K562 (cell line): Measurements from ENCODE around the gene PRAMEF1.

ENCODE experiments used
- CBX3 ChIP-seq, 2 experiments: IDR thresholded peaks; 1 replicate in 1 of 2; 2 replicates in 1 of 2; pipeline ENCODE4 v1.6.1; 2012; ENCODE audit warnings: inconsistent platforms in 2 of 2, low read length in 2 of 2, borderline replicate concordance in 1 of 2, control low read depth in 1 of 2
- ZBTB49 ChIP-seq: sonication (generic); formaldehyde crosslinking; IDR thresholded peaks from 2 replicates; pipeline ENCODE4 v1.8.0; 2022; ENCODE audit warnings: missing genetic modification reagents, mild to moderate bottlenecking, borderline replicate concordance
- ZNF217 ChIP-seq: sonication (generic); formaldehyde crosslinking; IDR thresholded peaks from 2 replicates; pipeline ENCODE4 v1.8.0; 2022; ENCODE audit warnings: mild to moderate bottlenecking, missing genetic modification reagents
- ZNF76 ChIP-seq: fragments of 250-450 bp; sonication (Bioruptor Pico); IDR thresholded peaks from 2 replicates; pipeline ENCODE4 v1.4.0; 2020; ENCODE audit warnings: mild to moderate bottlenecking, moderate library complexity, borderline replicate concordance

GRCh38 chr1:12774801-12775345 is 16.3 kb upstream of the PRAMEF1 start:
- TF ChIP-seq ZNF217 (CRISPR knock-in tag) (no peak), ZNF76 (CRISPR knock-in tag) (no peak), ZBTB49 (CRISPR knock-in tag) (no peak), CBX3 (IDR thresholded peaks at IDR 0.05; ENCODE audit: borderline replicate concordance in 1 of 2, low read length in 2 of 2) (no peak)
